Fibroblast of gingiva (primary cell): ENCODE data around the gene CDH4.

ENCODE experiments used
- DNase-seq: peaks from one replicate; pipeline ENCODE4 v3.0.0-alpha.2; 2011; ENCODE audit warnings: low read depth

Gene CDH4

GRCh38 chr20:61691978-61692377 lies 439.9 kb downstream of the CDH4 start:
- no peak for DNase-seq

DNA sequence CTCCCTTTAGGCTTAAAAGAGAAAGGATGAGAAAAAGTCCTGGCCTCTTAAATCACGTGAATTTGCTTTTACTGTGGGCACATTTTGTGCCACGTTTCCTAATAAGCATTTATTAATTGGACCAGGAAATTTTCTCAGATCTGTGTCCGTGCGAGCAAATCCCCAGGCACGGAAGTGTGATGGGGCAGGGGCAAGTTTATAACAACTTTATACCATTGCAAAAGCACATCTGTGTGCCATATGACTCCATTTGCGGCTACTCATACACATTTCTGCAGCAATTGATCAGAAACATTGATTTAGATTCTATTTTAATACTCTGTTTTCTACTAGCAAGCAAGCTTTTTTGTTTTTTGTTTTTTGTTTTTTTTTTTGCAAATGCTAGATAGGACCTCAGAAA lies 440.4 kb downstream of the CDH4 start:
- DNase-seq, result no peak

GRCh38 chr20:61693055-61693600 lies 441.1 kb downstream of the CDH4 start:
- no peak for DNase-seq

DNA sequence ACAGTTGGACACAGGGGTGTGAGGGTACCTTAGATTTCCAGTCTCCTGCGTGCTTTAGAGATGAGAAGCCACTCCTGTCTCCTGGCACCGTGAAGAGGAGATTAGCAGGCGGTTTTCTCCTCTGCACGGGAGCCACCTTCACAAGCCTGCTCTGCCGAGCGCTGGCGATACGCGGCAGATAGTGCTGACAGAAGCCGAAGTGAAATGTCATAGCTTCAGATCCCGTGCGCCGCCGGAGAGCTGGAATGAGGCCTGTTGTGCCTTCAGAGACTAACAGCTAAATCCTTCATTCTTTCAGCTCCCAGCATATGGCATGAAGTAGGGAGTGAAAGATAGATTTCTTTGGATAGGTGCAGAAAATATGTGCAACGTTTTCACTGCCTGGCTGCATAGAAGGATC lies 442.6 kb downstream of the CDH4 start:
- no peak for DNase-seq

DNA sequence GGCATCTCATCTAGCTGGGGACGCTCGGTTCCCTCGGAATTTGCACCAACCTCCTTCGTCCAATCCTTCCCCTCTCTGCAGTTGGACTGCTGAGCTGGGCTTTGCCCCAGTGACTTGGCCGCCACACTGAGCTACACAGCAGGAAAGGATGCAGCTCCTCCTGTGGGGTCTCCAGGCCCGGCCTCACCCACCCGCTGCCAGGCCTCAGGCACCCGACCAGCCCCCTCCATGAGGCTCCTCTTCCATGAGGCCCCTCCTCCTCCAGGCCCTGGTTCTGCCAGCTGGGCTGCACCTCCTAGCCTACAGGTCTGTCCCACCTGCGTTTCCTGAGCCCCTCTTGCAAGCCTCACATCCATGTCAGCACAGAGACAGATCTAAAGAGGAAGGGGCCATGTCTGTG lies 443.7 kb downstream of the CDH4 start:
- no peak for DNase-seq

DNA sequence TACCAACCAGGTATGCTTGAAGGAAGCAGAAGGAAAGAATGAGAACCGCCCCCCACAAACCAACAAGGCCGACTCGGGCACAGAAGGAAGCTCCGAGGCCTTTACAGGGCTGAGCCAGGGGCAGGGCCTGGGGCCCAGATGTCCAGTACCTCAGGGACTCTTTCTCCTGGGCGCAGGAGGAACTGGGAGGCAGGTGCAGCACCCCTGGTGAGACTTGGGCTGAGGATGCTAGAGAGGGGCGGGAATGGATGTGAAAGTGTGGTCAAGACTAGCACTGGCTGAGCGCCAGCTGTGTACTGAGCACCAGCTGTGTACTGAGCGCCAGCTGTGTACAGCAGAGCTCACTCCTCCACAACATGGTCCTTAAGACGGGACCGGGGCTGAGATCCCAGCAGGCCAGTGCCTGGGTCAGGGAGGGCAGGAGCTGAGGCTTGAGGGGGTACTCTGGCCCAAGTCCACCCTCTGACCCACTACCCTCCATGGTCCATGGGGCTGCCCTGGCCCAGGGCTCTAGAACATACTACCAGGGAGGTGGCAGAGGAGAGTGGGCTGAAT lies 444.2 kb downstream of the CDH4 start:
- DNase-seq, result no peak

- DNase-seq, result no peak
Measured at GRCh38 chr20:61697666-61698597, 445.9 kb downstream of the CDH4 start.

DNA sequence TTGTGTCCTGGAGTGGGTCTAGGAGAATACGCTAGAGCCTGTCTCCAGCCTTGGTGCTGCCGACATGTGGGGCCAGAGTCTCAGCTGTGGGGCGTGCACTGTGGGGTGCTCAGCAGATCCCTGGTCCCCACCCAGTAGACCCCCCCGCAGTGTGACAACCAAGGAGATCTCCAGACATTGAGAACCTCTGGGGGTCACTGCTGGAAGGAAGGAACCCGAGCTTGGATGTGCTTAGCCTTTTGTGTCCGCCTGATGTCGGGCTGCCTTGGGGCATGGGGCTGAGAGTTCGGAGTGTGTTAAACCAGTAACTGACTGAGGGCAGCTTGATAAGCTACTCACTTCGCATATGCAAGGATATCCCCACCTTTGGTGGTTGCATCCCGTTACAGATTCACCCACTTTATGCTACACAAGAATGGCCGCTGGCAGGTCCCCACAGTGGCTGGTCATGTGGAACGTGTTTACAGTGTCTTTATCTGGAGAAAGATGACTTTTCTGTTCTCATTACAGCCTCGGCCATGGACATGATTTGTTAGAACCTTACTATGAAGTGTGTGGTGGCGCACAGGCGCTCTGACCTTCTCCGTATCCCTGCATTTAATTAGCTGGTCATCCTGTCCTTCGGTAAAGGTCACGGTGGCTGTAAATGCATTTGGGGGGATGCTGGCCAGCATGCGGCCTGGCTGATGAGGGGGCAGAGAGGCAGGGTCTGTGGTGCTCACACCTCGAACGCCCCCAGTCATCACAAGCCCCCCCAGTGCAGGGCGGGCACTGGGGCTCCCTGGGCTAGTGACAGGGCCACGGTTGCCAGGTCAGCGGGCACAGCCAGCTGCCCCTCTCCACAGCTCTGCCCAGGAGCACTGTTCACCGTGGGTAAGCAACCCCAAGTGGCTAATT lies 446.8 kb downstream of the CDH4 start:
- DNase-seq, result no peak

DNA sequence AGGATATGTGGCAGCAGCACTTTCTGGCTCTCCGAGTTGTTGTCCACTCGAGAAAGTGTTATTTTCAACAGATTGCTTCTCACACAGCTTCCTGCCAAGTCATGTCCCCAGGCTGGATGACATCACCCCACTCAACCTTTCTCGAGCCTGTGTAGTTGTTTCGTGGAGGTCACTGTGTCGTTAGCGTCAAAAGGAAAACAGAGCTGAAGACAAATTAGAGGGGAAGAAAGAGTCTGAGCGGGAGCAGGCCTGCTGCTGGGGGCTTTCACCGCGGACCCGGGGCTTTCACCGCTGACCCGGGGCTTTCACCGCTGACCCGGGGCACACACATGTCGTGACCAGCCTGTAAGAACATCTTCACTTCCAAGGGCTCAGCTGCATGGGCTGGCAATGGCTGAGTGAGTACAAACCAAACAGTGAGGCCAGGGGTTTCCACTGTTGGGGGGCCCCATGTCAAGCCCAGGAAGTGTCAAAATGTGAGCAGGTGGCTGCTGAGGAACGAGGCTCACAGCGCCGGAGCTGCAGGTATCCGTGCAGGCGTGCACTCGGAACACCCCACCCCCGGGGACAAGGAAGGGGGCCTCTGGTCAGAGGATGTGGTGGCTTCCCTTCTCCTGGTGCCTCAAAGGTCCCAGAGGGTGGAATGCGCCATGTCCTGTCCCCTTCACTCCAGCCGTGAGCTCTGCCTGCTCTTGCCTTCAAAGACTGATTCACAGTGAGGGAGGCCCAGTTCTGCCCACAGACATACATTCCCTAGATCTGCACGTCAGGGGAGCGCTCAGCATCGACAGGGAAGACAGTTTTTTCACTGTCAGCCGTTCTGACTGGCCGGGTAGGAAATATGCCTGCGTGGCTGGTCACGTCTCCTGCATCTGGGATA lies 447.7 kb downstream of the CDH4 start:
- no peak for DNase-seq

GRCh38 chr20:61700595-61701140 lies 448.6 kb downstream of the CDH4 start:
- DNase-seq, result no peak

- no peak for DNase-seq
Measured at GRCh38 chr20:61701401-61701800, 449.3 kb downstream of the CDH4 start.

- no peak for DNase-seq
Measured at GRCh38 chr20:61701802-61702201, 449.7 kb downstream of the CDH4 start.

DNA sequence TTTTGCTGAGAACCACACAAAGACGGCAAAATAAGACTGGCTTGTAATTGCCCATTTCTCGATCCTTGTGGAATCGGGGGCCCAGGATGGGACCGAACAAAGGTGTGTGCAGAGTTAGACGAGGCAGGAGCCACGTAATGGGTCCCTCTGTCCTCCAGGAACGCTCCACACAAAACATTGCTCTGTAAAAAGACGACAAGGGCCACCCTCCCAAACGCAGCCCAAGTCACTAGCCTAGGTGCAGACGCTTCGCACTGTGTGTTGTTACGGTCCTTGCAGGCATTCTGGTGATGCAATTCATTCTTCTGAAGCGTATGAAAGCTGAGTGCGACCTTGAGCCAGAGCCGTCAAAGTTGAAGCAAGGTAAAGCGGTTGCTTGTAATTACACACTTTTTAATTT lies 450.2 kb downstream of the CDH4 start:
- DNase-seq, result no peak

GRCh38 chr20:61704661-61705060 lies 452.6 kb downstream of the CDH4 start:
- no peak for DNase-seq

DNA sequence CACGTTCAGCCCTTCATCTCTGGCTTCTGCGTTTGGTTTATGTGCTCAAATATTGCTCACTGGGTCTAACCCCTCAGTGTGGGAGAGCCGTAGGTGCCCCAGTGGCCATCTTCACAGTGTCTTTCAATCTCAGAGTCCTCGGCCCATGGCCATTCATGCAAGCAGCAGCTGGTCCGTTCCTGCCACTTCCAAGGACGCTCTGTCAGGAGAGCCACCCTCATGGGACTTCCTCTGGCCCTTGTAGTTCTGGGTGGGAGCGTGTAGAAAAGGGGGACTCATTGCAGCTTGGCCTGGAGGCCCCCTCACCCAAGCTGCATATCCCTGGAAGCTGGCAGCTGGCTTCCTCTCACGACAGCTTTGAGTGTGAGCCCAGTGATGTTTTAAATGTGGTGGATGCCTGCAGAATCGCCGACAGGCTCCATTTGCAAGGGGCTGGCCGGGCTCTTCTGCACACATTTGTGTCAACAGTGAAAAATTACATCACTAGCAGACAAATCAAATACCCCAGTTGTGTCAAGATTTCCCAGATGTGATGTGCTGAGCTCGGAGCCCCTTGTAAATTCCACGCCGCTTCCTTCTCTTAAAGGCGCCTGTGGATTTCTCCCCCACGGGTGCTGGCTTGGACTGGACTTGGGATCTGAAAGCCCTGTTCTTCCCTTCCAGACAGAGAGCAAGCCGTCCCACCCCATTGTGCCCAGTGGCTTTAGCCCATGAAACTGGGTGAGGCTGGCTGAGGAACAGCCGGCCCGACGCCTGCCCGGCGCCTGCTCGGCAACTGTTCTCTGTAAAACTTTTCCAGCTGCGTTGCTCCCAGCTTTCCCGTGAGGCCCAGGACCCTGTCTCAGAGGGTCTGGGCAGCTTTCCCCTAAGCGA lies 453.6 kb downstream of the CDH4 start:
- no peak for DNase-seq

DNA sequence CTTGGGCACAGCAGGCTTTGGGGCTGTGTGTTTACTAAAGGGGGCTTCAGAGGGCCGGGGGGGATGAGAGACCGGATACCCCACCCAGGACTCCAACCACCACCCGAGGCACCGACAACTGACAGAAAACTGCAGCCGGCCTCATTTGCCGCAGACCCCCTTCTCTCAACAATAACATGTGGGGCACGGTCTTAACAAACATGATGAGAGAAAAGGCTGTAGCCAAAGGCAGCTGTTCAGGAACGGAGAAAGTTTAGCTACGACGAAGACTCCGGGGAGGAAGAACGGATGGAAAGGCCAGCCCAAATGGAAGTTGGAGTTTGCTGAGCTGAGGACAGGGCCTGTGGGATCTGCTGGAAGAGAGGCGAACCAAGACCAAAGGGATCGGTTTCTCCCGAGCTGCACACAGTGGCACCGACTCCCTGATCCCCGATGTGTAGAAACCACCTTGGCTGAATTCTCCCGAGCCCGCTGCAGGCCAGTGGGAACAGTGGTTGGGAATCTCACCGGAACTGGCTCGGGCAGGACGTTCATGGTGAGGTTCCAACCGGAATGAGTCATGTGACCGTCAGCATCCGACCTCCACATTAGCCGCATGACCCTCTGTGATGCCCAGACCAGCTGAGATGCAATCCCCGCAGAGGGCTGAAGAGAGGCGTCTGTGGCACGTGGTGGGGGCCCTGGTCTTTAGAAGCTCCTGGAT lies 454.3 kb downstream of the CDH4 start:
- no peak for DNase-seq

GRCh38 chr20:61708891-61709290 lies 456.8 kb downstream of the CDH4 start:
- DNase-seq, result no peak

- no peak for DNase-seq
Measured at GRCh38 chr20:61710108-61710507, 458.0 kb downstream of the CDH4 start.

- DNase-seq, result no peak
Measured at GRCh38 chr20:61712688-61713087, 460.6 kb downstream of the CDH4 start.
